ENCODE data around the gene EDIL3. TPM values are rescaled to one million over a fixed set of nuclear protein-coding genes. Genes with fewer than 3 reads are reported as not detected.

Gene EDIL3
- polyA plus RNA-seq, 1 donor (not counting 4 experiments of a cell fraction or from before 2014, with no cell fraction given): 0.34 TPM

DNA sequence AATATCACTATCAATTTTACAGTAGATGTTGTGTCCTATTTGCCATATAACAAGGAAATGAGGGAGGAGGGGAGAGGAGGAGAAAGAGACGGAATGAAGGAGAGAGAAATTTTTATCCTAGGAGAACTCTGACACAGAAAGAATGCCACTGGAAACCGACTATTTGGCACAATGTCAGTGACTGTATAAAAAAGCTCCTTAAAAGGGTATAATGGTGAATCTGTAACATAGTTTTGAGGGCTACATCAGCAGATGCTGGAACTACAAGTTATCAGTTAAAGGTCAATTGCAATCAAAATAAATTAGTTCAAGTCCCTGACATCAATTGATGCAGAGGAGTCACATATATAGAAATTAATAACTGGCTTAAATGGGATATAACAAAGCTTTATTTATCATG lies 5.7 kb downstream of the EDIL3 start:
- Histone ChIP-seq H3K4me3 (ENCODE audit: control insufficient read depth in 2 of 3, extremely low read depth in 1 of 3, insufficient read depth in 2 of 3, low read depth in 1 of 3, low read length in 3 of 3) (no peak overlapping the region), H4K20me1 (ENCODE audit: control insufficient read depth, extremely low read depth, insufficient read depth, low read length) (no peaks in the 10 kb centered on the region), H3K4me2 (ENCODE audit: control insufficient read depth, extremely low read depth, insufficient read depth, low read depth, low read length) (no peak overlapping the region), H3K4me1 (ENCODE audit: control insufficient read depth, extremely low read depth, insufficient read depth, low read length) (peaks cover 15% of the 10 kb centered on the region), H3K79me2 (ENCODE audit: control insufficient read depth, insufficient read depth, low read length) (no peaks in the 10 kb centered on the region), H3K27me3 (ENCODE audit: control insufficient read depth, extremely low read depth, insufficient read depth, low read length) (peaks cover 18% of the 10 kb centered on the region), H3K9ac (ENCODE audit: control insufficient read depth, extremely low read depth, insufficient read depth, low read length) (no peak overlapping the region), H3K9me3 (ENCODE audit: control insufficient read depth, low read depth, low read length) (no peaks in the 10 kb centered on the region), H3K27ac (ENCODE audit: control insufficient read depth, insufficient read depth, low read length) (no peak overlapping the region), H3K36me3 (ENCODE audit: control insufficient read depth in 2 of 2, extremely low read depth in 1 of 2, insufficient read depth in 2 of 2, low read length in 2 of 2) (no peaks in the 10 kb centered on the region), H3K9me1 (ENCODE audit: control insufficient read depth, extremely low read depth, insufficient read depth, low read length) (no peaks in the 10 kb centered on the region), H2AFZ (ENCODE audit: control insufficient read depth, low read length) (no peak overlapping the region)
- dilution Hi-C loops (cut with MboI; ENCODE audit: extremely low pct_ligation_motif_present, low sequenced_read_pairs): no loop called here
- FAIRE-seq (no peak), DNase-seq (ENCODE audit: low read depth, low spot score) (no peak)
- no peak for TF ChIP-seq EZH2 (IDR thresholded peaks at IDR 0.05; ENCODE audit: low read length)
- TF ChIP-seq, protein P1, sequence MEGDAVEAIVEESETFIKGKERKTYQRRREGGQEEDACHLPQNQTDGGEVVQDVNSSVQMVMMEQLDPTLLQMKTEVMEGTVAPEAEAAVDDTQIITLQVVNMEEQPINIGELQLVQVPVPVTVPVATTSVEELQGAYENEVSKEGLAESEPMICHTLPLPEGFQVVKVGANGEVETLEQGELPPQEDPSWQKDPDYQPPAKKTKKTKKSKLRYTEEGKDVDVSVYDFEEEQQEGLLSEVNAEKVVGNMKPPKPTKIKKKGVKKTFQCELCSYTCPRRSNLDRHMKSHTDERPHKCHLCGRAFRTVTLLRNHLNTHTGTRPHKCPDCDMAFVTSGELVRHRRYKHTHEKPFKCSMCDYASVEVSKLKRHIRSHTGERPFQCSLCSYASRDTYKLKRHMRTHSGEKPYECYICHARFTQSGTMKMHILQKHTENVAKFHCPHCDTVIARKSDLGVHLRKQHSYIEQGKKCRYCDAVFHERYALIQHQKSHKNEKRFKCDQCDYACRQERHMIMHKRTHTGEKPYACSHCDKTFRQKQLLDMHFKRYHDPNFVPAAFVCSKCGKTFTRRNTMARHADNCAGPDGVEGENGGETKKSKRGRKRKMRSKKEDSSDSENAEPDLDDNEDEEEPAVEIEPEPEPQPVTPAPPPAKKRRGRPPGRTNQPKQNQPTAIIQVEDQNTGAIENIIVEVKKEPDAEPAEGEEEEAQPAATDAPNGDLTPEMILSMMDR (optimal IDR thresholded peaks at IDR 0.05 in 1 of 3, IDR thresholded peaks at IDR 0.05 in 1 of 3, conservative IDR thresholded peaks at IDR 0.05 in 1 of 3; ENCODE audit: extremely low read depth in 1 of 3, insufficient read depth in 2 of 3, low read length in 3 of 3): no peak

- no peaks in the 10 kb centered on the region for H3K36me3 ChIP-seq (ENCODE audit: control insufficient read depth in 2 of 2, extremely low read depth in 1 of 2, insufficient read depth in 2 of 2, low read length in 2 of 2)
- peaks cover 15% of the 10 kb centered on the region for H3K4me1 ChIP-seq (ENCODE audit: control insufficient read depth, extremely low read depth, insufficient read depth, low read length)
- peaks cover 12% of the 10 kb centered on the region for H3K27me3 ChIP-seq (ENCODE audit: control insufficient read depth, extremely low read depth, insufficient read depth, low read length)
- dilution Hi-C loops (cut with MboI; ENCODE audit: extremely low pct_ligation_motif_present, low sequenced_read_pairs): no loop called here
- no peak overlapping the region for H3K4me3 ChIP-seq (ENCODE audit: control insufficient read depth in 2 of 3, extremely low read depth in 1 of 3, insufficient read depth in 2 of 3, low read depth in 1 of 3, low read length in 3 of 3)
- H3K9me1 ChIP-seq (ENCODE audit: control insufficient read depth, extremely low read depth, insufficient read depth, low read length): no peaks in the 10 kb centered on the region
- H2AFZ ChIP-seq (ENCODE audit: control insufficient read depth, low read length): no peak overlapping the region
- FAIRE-seq (no peak), DNase-seq (ENCODE audit: low read depth, low spot score) (no peak)
- H3K27ac ChIP-seq (ENCODE audit: control insufficient read depth, insufficient read depth, low read length): no peak overlapping the region
- no peak overlapping the region for H3K4me2 ChIP-seq (ENCODE audit: control insufficient read depth, extremely low read depth, insufficient read depth, low read depth, low read length)
- no peaks in the 10 kb centered on the region for H3K79me2 ChIP-seq (ENCODE audit: control insufficient read depth, insufficient read depth, low read length)
- no peaks in the 10 kb centered on the region for H4K20me1 ChIP-seq (ENCODE audit: control insufficient read depth, extremely low read depth, insufficient read depth, low read length)
- H3K9me3 ChIP-seq (ENCODE audit: control insufficient read depth, low read depth, low read length): no peaks in the 10 kb centered on the region
- no peak overlapping the region for H3K9ac ChIP-seq (ENCODE audit: control insufficient read depth, extremely low read depth, insufficient read depth, low read length)
- TF ChIP-seq, protein P1 (optimal IDR thresholded peaks at IDR 0.05 in 1 of 3, IDR thresholded peaks at IDR 0.05 in 1 of 3, conservative IDR thresholded peaks at IDR 0.05 in 1 of 3; ENCODE audit: extremely low read depth in 1 of 3, insufficient read depth in 2 of 3, low read length in 3 of 3): no peak
Measured at GRCh38 chr5:84378420-84378819, 6.3 kb downstream of the EDIL3 start.

Measured in keratinocyte (primary cell).